Measurements from ENCODE around the gene TNFRSF8.
"Not testable (repeated sequence)": the region's sequence is repeated elsewhere in the genome, so short reads cannot be mapped to it uniquely, and the experiment has no call there.

The TNFRSF8 gene

GRCh38 chr1:12097321-12097720 lies 34.2 kb downstream of the TNFRSF8 start:
- DNase-seq (ENCODE audit: low read depth), result no peak
- H3K4me3 ChIP-seq (ENCODE audit: low read depth, low read length), result no peak overlapping the region

GRCh38 chr1:12098786-12099185 lies 35.7 kb downstream of the TNFRSF8 start:
- TF ChIP-seq, protein P1, sequence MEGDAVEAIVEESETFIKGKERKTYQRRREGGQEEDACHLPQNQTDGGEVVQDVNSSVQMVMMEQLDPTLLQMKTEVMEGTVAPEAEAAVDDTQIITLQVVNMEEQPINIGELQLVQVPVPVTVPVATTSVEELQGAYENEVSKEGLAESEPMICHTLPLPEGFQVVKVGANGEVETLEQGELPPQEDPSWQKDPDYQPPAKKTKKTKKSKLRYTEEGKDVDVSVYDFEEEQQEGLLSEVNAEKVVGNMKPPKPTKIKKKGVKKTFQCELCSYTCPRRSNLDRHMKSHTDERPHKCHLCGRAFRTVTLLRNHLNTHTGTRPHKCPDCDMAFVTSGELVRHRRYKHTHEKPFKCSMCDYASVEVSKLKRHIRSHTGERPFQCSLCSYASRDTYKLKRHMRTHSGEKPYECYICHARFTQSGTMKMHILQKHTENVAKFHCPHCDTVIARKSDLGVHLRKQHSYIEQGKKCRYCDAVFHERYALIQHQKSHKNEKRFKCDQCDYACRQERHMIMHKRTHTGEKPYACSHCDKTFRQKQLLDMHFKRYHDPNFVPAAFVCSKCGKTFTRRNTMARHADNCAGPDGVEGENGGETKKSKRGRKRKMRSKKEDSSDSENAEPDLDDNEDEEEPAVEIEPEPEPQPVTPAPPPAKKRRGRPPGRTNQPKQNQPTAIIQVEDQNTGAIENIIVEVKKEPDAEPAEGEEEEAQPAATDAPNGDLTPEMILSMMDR (IDR thresholded peaks at IDR 0.05; ENCODE audit: low read depth, low read length, missing control alignments), result no peak
- no peak for DNase-seq (ENCODE audit: low read depth)
- H3K4me3 ChIP-seq (ENCODE audit: low read depth, low read length), result no peak overlapping the region

More at GRCh38 chr1:12097321-12097720, 34.2 kb downstream of the TNFRSF8 start:
- TF ChIP-seq, protein P1 (IDR thresholded peaks at IDR 0.05; ENCODE audit: low read depth, low read length, missing control alignments), result no peak

DNA sequence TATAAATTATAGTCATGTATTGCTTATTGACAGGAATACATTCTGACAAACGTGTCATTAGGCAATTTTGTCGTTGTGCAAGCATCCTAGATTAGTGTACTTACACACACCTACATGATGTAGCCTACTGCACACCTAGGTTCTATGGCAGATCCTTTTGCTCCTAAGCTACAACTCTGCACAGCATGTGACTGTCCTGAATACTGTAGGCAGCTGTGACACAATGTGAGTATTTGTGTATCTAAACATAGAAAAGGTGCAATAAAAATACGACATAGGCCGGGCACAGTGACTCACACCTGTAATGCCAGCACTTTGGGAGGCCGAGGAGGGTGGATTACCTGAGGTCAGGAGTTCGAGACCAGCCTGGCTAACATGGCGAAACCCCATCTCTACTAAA lies 36.5 kb downstream of the TNFRSF8 start:
- TF ChIP-seq, protein P1 (IDR thresholded peaks at IDR 0.05; ENCODE audit: low read depth, low read length, missing control alignments), result no peak
- no peak for DNase-seq (ENCODE audit: low read depth)
- no peak overlapping the region for H3K4me3 ChIP-seq (ENCODE audit: low read depth, low read length)

GRCh38 chr1:12100071-12100470 lies 37.0 kb downstream of the TNFRSF8 start:
- DNase-seq (ENCODE audit: low read depth), result no peak
- H3K4me3 ChIP-seq (ENCODE audit: low read depth, low read length), result no peak overlapping the region
- TF ChIP-seq, protein P1 (IDR thresholded peaks at IDR 0.05; ENCODE audit: low read depth, low read length, missing control alignments), result no peak

- H3K4me3 ChIP-seq (ENCODE audit: low read depth, low read length); DNase-seq (ENCODE audit: low read depth): not testable (repeated sequence)
Measured at GRCh38 chr1:12101120-12101519, 38.0 kb downstream of the TNFRSF8 start.

- TF ChIP-seq, protein P1 (IDR thresholded peaks at IDR 0.05; ENCODE audit: low read depth, low read length, missing control alignments), result no peak
- H3K4me3 ChIP-seq (ENCODE audit: low read depth, low read length), result no peak overlapping the region
Measured at GRCh38 chr1:12102066-12102465, 39.0 kb downstream of the TNFRSF8 start.

DNA sequence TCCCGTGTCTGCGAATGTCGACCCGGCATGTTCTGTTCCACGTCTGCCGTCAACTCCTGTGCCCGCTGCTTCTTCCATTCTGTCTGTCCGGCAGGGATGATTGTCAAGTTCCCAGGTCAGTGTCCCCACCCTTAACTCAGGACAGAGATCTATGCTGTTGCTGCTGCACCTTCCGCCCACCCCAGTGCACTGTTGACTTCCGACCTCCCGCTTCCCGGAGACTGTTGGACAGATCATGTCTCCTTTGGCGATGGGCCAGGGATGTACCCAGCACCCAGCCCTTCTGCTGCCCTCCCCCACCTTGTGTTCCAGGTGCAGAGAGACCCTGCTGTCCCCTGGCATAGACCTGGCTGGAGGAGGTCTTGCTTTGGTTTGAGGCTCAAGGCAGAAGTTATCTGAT lies 41.3 kb downstream of the TNFRSF8 start:
- H3K4me3 ChIP-seq (ENCODE audit: low read depth, low read length), result no peak overlapping the region
- no peak for DNase-seq (ENCODE audit: low read depth)
- TF ChIP-seq, protein P1 (IDR thresholded peaks at IDR 0.05; ENCODE audit: low read depth, low read length, missing control alignments), result no peak

More at GRCh38 chr1:12102066-12102465, 39.0 kb downstream of the TNFRSF8 start:
- DNase-seq (ENCODE audit: low read depth), result no peak

Data from GM12864 (cell line).